Measurements from ENCODE around the gene ENDOG.

DNA sequence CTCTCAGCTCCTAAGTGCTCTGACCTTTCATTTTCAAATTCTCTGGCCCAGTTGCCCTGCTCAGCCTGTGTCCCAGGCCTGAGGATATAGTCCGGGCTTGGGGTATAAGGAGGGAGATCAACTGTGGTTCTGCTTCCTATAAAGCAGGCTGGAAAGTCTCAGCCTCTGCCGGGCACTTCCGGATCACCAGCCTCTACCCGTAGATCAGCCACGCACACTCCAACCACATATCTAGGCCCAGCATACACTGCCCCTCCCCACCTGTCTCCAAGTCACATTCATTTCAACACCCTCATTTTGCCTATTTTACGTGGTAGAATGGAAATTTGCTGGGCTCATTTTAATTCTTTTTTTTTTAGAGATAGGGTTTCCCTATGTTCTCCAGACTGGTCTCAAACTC lies 49.7 kb upstream of the ENDOG start:
- TF ChIP-seq EZH2 (IDR thresholded peaks at IDR 0.05; ENCODE audit: insufficient read depth, poor library complexity, severe bottlenecking) (no peak), EZH2phosphoT487 (IDR thresholded peaks at IDR 0.05; ENCODE audit: insufficient read depth, low read depth) (no peak)

All from GM23248 (cell line).